Testis (tissue), 2 donors: ENCODE measurements around the gene GDPGP1.

Experiments used
- CTCF ChIP-seq, 3 experiments: fragments of 450-650 bp in 2 of 3; fragments of 200-600 bp in 1 of 3; sonication (generic) in 1 of 3; IDR thresholded peaks; one replicate each; pipeline ENCODE4 v1.5.1; 2016 to 2019; ENCODE audit warnings: antibody characterized with exemption in 3 of 3, mild to moderate bottlenecking in 2 of 3, moderate library complexity in 1 of 3
- POLR2A ChIP-seq: fragments of 450-650 bp; IDR thresholded peaks from one replicate; pipeline ENCODE4 v1.6.1; 2017; ENCODE audit warnings: antibody characterized with exemption, mild to moderate bottlenecking, moderate library complexity

- TF ChIP-seq CTCF (IDR thresholded peaks at IDR 0.05) (no peak), POLR2A (no peak)
These were observed 24.4 kb upstream of the GDPGP1 start for GRCh38 chr15:90209591-90209990.
